ENCODE data around the gene SPEM1.

DNA sequence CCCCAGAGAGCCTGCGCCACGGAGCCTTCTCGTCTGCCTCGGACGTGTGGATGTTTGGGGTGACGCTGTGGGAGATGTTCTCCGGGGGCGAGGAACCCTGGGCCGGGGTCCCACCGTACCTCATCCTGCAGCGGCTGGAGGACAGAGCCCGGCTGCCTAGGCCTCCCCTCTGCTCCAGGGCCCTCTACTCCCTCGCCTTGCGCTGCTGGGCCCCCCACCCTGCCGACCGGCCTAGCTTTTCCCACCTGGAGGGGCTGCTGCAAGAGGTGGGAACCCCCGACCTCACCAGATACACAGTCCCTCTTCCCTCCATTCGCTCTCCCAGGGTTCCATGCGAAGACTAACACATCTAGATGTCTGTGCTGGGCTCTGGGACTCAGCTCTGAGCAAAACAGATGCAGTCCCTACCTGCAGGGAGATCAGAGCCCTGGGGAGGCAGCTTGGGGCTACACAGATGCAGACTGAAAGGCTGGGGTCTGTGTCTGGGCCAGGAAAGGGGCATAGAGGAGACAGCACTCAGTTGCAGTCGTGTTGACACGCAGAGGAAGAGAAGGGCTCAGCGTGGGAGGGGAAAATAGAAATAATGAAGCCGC is 35.5 kb upstream of the SPEM1 start:
- TF ChIP-seq, protein P1, sequence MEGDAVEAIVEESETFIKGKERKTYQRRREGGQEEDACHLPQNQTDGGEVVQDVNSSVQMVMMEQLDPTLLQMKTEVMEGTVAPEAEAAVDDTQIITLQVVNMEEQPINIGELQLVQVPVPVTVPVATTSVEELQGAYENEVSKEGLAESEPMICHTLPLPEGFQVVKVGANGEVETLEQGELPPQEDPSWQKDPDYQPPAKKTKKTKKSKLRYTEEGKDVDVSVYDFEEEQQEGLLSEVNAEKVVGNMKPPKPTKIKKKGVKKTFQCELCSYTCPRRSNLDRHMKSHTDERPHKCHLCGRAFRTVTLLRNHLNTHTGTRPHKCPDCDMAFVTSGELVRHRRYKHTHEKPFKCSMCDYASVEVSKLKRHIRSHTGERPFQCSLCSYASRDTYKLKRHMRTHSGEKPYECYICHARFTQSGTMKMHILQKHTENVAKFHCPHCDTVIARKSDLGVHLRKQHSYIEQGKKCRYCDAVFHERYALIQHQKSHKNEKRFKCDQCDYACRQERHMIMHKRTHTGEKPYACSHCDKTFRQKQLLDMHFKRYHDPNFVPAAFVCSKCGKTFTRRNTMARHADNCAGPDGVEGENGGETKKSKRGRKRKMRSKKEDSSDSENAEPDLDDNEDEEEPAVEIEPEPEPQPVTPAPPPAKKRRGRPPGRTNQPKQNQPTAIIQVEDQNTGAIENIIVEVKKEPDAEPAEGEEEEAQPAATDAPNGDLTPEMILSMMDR (IDR thresholded peaks at IDR 0.05 in 2 of 3, conservative IDR thresholded peaks at IDR 0.05 in 1 of 3; ENCODE audit: control insufficient read depth in 2 of 3, extremely low read depth in 1 of 3, insufficient read depth in 1 of 3, low read depth in 3 of 3, low read length in 3 of 3), result no peak
- no peak for TF ChIP-seq EP300 (IDR thresholded peaks at IDR 0.05; ENCODE audit: borderline replicate concordance in 1 of 2, control insufficient read depth in 1 of 2, low read depth in 2 of 2, low read length in 2 of 2)
- TF ChIP-seq ZNF592 (IDR thresholded peaks at IDR 0.05), result no peak
- no peak for TF ChIP-seq USF2 (IDR thresholded peaks at IDR 0.05; ENCODE audit: borderline replicate concordance, low read depth, low read length)
- TF ChIP-seq NBN (IDR thresholded peaks at IDR 0.05), result no peak
- no peak for TF ChIP-seq FOS (IDR thresholded peaks at IDR 0.05; ENCODE audit: borderline replicate concordance, extremely low read depth, insufficient read length)
- TF ChIP-seq NRF1 (conservative IDR thresholded peaks at IDR 0.05; ENCODE audit: low read depth, low read length), result no peak
- TF ChIP-seq ESRRA (IDR thresholded peaks at IDR 0.05; ENCODE audit: low read length), result no peak
- TF ChIP-seq TCF12 (IDR thresholded peaks at IDR 0.05; ENCODE audit: low read depth, low read length), result no peak
- TF ChIP-seq SPI1 (IDR thresholded peaks at IDR 0.05; ENCODE audit: borderline replicate concordance, insufficient read depth, low read depth, low read length), result no peak
- TF ChIP-seq HDAC6 (IDR thresholded peaks at IDR 0.05; ENCODE audit: unreplicated experiment), result no peak

Data from GM12878 (cell line).